Peyer's patch (tissue), 4 donors: ENCODE data around the gene MYDGF. TPM values are rescaled to one million over a fixed set of nuclear protein-coding genes. Genes with fewer than 3 reads are reported as not detected.

Experiments used
- DNase-seq, 3 donors: peaks; one replicate each; pipeline ENCODE4 v3.0.0-alpha.2; 2017 to 2019
- H3K27ac ChIP-seq, 4 donors: fragments of 200-600 bp; sonication (generic); one replicate each; pipeline ENCODE4 v1.5.1; 2016 to 2019
- H3K27me3 ChIP-seq, 2 donors: fragments of 200-600 bp; sonication (generic); one replicate each; pipeline ENCODE4 v1.5.1; 2019
- H3K36me3 ChIP-seq, 3 donors: fragments of 200-600 bp; sonication (generic); one replicate each; pipeline ENCODE4 v1.5.1; 2016 to 2019
- H3K4me1 ChIP-seq, 4 donors: fragments of 200-600 bp; sonication (generic); one replicate each; pipeline ENCODE4 v1.5.1; 2016 to 2019
- H3K4me3 ChIP-seq, 4 donors: fragments of 200-600 bp; sonication (generic); 1 replicate in 3 of 4; 2 replicates in 1 of 4; pipeline ENCODE4 v1.5.1; 2016 to 2019; ENCODE audit warnings: mild to moderate bottlenecking in 1 of 4
- H3K9me3 ChIP-seq, 4 donors: fragments of 200-600 bp; sonication (generic); one replicate each; pipeline ENCODE4 v1.5.1; 2016 to 2019; ENCODE audit warnings: mild to moderate bottlenecking in 1 of 4
- CTCF ChIP-seq, 6 experiments: fragments of 450-650 bp in 4 of 6; fragments of 200-600 bp in 2 of 6; sonication (generic) in 1 of 6; IDR thresholded peaks; one replicate each; pipeline ENCODE4 v1.5.1; 2017 to 2019; ENCODE audit warnings: antibody characterized with exemption in 6 of 6, mild to moderate bottlenecking in 3 of 6, moderate library complexity in 1 of 6
- POLR2A ChIP-seq, 2 donors: fragments of 450-650 bp; IDR thresholded peaks; one replicate each; pipeline ENCODE4 v1.5.1; 2017; ENCODE audit warnings: antibody characterized with exemption in 2 of 2, mild to moderate bottlenecking in 2 of 2, moderate library complexity in 2 of 2
- total RNA-seq, 4 donors: library from RNA; depleted of rRNA; stranded (reverse); fragments of >200 nt; gene quantifications; one replicate each; pipeline ENCODE4 v1.1.0, GENCODE V29; 2016

The MYDGF gene
- total RNA-seq, 4 donors from 2014 or later, result 9.9 to 45.9 (median 40.3) TPM

DNA sequence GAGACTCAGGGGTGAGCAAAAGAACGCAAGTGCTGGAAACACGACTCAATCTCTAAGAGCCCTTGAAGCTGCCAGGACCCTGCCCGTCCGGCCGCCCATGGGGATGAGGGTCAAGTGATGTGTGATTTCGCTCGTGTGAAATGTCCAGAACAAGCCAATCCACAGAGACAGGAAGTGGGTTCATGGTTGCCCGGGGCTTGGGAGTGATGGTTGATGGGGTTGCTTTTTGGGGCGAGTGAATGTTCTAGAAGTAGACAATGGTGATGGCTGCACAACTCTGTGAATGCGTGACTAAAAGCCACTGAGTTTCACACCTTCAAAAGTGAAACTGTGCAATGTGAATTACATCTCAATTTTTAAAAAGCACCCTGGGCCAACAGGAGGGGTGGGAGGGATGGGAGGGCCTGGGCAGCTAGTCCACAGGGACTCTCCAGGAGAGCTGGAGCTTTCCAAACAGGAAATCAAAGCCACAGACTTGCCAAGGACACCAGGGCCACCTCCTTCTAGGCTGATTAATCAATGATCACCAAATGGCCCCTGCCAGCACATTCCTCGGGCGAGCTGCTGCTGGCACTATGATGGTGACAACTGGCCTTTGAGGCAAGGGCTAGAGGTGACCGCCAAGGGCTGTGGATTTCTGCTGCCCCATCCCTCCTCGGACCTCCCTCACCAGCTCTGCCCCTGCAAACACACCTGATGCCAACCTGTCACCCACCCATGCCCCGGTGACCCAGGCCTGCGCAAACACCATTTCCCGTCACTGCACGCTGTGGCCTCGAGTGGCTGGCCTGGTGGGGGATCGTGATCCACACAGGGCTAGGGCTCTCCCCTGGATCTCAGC, 39.5 kb upstream of the MYDGF start:
- Histone ChIP-seq H3K4me1 (peaks cover 0 to 15% (median 0%) of the 10 kb centered on the region in 4 donors), H3K27me3 (no peaks in the 10 kb centered on the region), H3K36me3 (peaks cover 0 to 71% (median 0%) of the 10 kb centered on the region in 3 donors), H3K4me3 (no peak overlapping the region), H3K9me3 (no peaks in the 10 kb centered on the region), H3K27ac (peak overlapping the region in 2 of 4 donors; percentile 5 to 42)
- TF ChIP-seq CTCF (IDR thresholded peaks at IDR 0.05), result no peak
- DNase-seq, result no peak

GRCh38 chr19:4707956-4708650, 38.0 kb upstream of the MYDGF start:
- H3K27me3 ChIP-seq, result no peaks in the 10 kb centered on the region
- H3K27ac ChIP-seq, result peak overlapping the region in 1 of 4 donors; percentile 5
- H3K4me1 ChIP-seq, result peaks cover 0 to 4% (median 0%) of the 10 kb centered on the region in 4 donors
- no peak for TF ChIP-seq CTCF (IDR thresholded peaks at IDR 0.05)
- TF ChIP-seq POLR2A (IDR thresholded peaks at IDR 0.05), result no peak
- peaks cover 0 to 71% (median 0%) of the 10 kb centered on the region in 3 donors for H3K36me3 ChIP-seq
- no peak overlapping the region for H3K4me3 ChIP-seq
- no peak for DNase-seq
- no peaks in the 10 kb centered on the region for H3K9me3 ChIP-seq

- Histone ChIP-seq H3K4me1 (no peaks in the 10 kb centered on the region), H3K4me3 (no peak overlapping the region), H3K36me3 (peaks cover 0 to 71% (median 0%) of the 10 kb centered on the region in 3 donors), H3K9me3 (no peaks in the 10 kb centered on the region), H3K27me3 (no peaks in the 10 kb centered on the region), H3K27ac (no peak overlapping the region)
- TF ChIP-seq CTCF (IDR thresholded peaks at IDR 0.05), result no peak
- no peak for TF ChIP-seq POLR2A (IDR thresholded peaks at IDR 0.05)
- no peak for DNase-seq
Observed at GRCh38 chr19:4707322-4707721, 37.2 kb upstream of the MYDGF start.

- no peak for DNase-seq
- peak overlapping the region in 2 of 4 donors; percentile 34 to 38 for H3K27ac ChIP-seq
- TF ChIP-seq CTCF (IDR thresholded peaks at IDR 0.05) (no peak), POLR2A (IDR thresholded peaks at IDR 0.05) (no peak)
- no peaks in the 10 kb centered on the region for H3K4me1 ChIP-seq
- no peak overlapping the region for H3K4me3 ChIP-seq
- peaks cover 0 to 72% (median 5%) of the 10 kb centered on the region in 3 donors for H3K36me3 ChIP-seq
- H3K27me3 ChIP-seq, result no peaks in the 10 kb centered on the region
- H3K9me3 ChIP-seq, result no peaks in the 10 kb centered on the region
Observed at GRCh38 chr19:4705413-4706131, 35.4 kb upstream of the MYDGF start.

GRCh38 chr19:4704317-4704673, 34.2 kb upstream of the MYDGF start:
- Histone ChIP-seq H3K27me3 (no peaks in the 10 kb centered on the region), H3K36me3 (peaks cover 0 to 72% (median 5%) of the 10 kb centered on the region in 3 donors), H3K4me1 (no peaks in the 10 kb centered on the region), H3K27ac (peak overlapping the region in 1 of 4 donors; percentile 34), H3K4me3 (no peak overlapping the region), H3K9me3 (no peaks in the 10 kb centered on the region)
- TF ChIP-seq CTCF (IDR thresholded peaks at IDR 0.05), result no peak
- no peak for TF ChIP-seq POLR2A (IDR thresholded peaks at IDR 0.05)
- DNase-seq, result no peak
